ENCODE data around the gene RGS7. TPM values are rescaled to one million over a fixed set of nuclear protein-coding genes. Genes with fewer than 3 reads are reported as not detected.

RGS7 gene
- total and polyA plus RNA-seq, 2 of the 4 experiments (the other 2 are of a cell fraction), result 0.58 to 0.72 TPM

DNA sequence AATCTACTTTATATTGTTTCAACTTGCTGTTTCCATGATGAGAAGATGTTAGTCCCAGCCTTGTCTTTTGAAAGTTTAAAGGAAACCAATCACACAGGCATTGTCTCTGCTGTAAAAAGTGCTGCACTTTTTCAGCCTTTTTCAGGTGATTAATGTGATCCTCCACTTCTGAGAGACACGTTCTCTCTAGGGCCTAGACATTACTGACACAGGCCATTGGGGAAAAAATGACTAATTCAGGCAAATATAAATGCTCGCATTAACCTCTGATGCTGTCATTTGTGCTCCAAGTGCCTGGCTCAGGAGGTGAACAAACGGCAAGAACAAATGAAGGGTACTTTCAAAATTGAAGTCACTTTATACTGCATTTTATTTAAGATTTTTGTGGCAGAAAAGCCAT lies 32.4 kb upstream of the RGS7 start:
- Histone ChIP-seq H3K18ac (ENCODE audit: low read depth, low read length) (no peak overlapping the region), H3K27ac (ENCODE audit: insufficient read depth, low read length) (no peak overlapping the region), H3K56ac (ENCODE audit: extremely low read depth, insufficient read depth, low read length) (no peak overlapping the region), H3K4me3 (ENCODE audit: insufficient read depth, low read depth, low read length) (no peak overlapping the region), H4K91ac (ENCODE audit: insufficient read depth, low read depth, low read length) (no peak overlapping the region), H4K8ac (ENCODE audit: low read depth in 2 of 2, low read length in 2 of 2) (no peak overlapping the region), H3K9ac (ENCODE audit: low read depth, low read length) (no peak overlapping the region), H4K5ac (ENCODE audit: low read depth, low read length) (no peak overlapping the region), H2AFZ (replicated peaks; ENCODE audit: low read length, poor library complexity) (no peak overlapping the region), H3K9me1 (ENCODE audit: insufficient read depth, low read length) (no peaks in the 10 kb centered on the region), H3K27me3 (ENCODE audit: control insufficient read depth, insufficient read depth, low read length) (0 out of 2 replicates have a peak, but pooled peaks cover 2% of the 10 kb centered on the region), H3K9me3 (ENCODE audit: control insufficient read depth, insufficient read depth, low read length) (no peaks in the 10 kb centered on the region), H3K79me1 (ENCODE audit: low read depth in 1 of 2, low read length in 2 of 2) (no peaks in the 10 kb centered on the region), H2BK15ac (ENCODE audit: low read depth, low read length) (no peak overlapping the region), H2BK120ac (ENCODE audit: low read depth, low read length) (no peak overlapping the region), H3K36me3 (ENCODE audit: control insufficient read depth, insufficient read depth, low read length) (no peaks in the 10 kb centered on the region), H3K23ac (ENCODE audit: low read depth, low read length) (no peak overlapping the region), H2BK5ac (ENCODE audit: low read depth, low read length, poor library complexity, severe bottlenecking) (no peak overlapping the region), H2BK20ac (ENCODE audit: low read depth, low read length) (no peak overlapping the region), H3K4me2 (ENCODE audit: low read depth, low read length) (no peak overlapping the region), H2AK9ac (replicated peaks; ENCODE audit: low read depth, low read length, poor library complexity) (no peak overlapping the region), H4K20me1 (ENCODE audit: insufficient read depth, low read length) (no peaks in the 10 kb centered on the region), H3K4ac (ENCODE audit: low read depth, low read length) (no peak overlapping the region), H3K14ac (replicated peaks; ENCODE audit: low read depth, low read length) (no peak overlapping the region), H3K4me1 (ENCODE audit: control insufficient read depth, insufficient read depth, low read length) (no peaks in the 10 kb centered on the region; the same call in none of the 2 replicates), H2AK5ac (ENCODE audit: low read depth, low read length) (no peak overlapping the region)
- dilution Hi-C loops (cut with HindIII; ENCODE audit: low sequenced_read_pairs, unreplicated experiment), result no loop called here
- DNase-seq, result no peak
- intact Hi-C loops (cut with micrococcal nuclease), result no loop called here
- no peak for TF ChIP-seq POLR2A (IDR thresholded peaks at IDR 0.05; ENCODE audit: low read depth, low read length)
- no peak for TF ChIP-seq RCOR1 (IDR thresholded peaks at IDR 0.05; ENCODE audit: insufficient replicate concordance, low read length)
- TF ChIP-seq MAZ (IDR thresholded peaks at IDR 0.05; ENCODE audit: borderline replicate concordance, low read depth, low read length), result no peak
- TF ChIP-seq RAD21 (IDR thresholded peaks at IDR 0.05; ENCODE audit: low read length), result no peak
- no peak for TF ChIP-seq CHD1 (IDR thresholded peaks at IDR 0.05; ENCODE audit: low read depth, low read length)
- no peak for TF ChIP-seq MAFK (IDR thresholded peaks at IDR 0.05; ENCODE audit: low read depth, low read length)
- TF ChIP-seq CEBPB (IDR thresholded peaks at IDR 0.05; ENCODE audit: low read depth, low read length), result no peak
- no peak for TF ChIP-seq SMC3 (IDR thresholded peaks at IDR 0.05; ENCODE audit: low read depth, low read length)
- no peak for TF ChIP-seq MXI1 (IDR thresholded peaks at IDR 0.05; ENCODE audit: borderline replicate concordance, low read depth, low read length)
- in situ Hi-C loops (cut with MboI; ENCODE audit: low sequenced_read_pairs), result no loop called here
- 20% methylated on average over 1 of the region's 3 CpGs; no CpG with 5 or more reads in 1 of the 2 experiments for WGBS, 2 experiments (ENCODE audit: extremely low coverage in 2 of 2, insufficient read length in 1 of 2)
- no TSS peak for BruUV-seq (replicated peaks)
- CTCF ChIA-PET, result no interaction called here
- no peak for ATAC-seq (ENCODE audit: low read depth)
- POLR2A ChIA-PET (ENCODE audit: unreplicated experiment), result no interaction called here

Data from IMR-90 (cell line).